ENCODE results near the gene MGAT4B.

The MGAT4B gene

DNA sequence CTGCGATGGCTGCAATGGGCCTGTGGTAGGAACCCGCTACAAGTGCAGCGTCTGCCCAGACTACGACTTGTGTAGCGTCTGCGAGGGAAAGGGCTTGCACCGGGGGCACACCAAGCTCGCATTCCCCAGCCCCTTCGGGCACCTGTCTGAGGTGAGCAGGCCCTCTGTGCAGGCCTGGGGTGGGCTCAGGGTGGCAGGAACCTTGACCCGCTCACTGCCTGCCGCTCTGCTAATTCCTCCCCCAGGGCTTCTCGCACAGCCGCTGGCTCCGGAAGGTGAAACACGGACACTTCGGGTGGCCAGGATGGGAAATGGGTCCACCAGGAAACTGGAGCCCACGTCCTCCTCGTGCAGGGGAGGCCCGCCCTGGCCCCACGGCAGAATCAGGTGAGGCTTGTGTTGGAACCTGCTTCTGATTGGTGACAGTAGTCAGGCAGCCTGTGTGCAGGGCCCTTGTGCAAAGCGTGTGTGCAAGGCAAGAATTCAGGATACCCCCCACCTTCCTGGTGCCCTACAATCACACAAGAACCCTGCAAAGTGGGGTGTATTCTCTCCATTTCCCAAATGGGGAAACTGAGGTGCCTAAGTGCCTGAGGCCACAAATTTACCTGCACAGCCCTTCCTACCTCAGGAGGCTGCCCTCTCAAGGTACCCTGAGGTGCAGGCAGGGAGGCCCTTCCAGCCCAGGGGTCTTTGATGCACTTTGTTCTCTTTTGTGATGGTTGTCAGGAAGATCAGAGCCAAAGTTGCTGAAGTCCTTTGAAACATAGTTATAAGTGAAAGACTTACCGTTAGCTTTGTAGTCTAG is 17.5 kb upstream of the MGAT4B start:
- no peak for DNase-seq (ENCODE audit: low read depth)
- Histone ChIP-seq H3K9ac (ENCODE audit: low read length) (peak overlapping the region; percentile 99), H3K4me1 (ENCODE audit: control insufficient read depth, insufficient read depth, low read length) (peaks cover 67% of the 10 kb centered on the region), H3K9me3 (ENCODE audit: control insufficient read depth, low read length) (no peaks in the 10 kb centered on the region), H3K36me3 (ENCODE audit: control insufficient read depth, insufficient read depth, low read length, severe bottlenecking) (peaks cover 73% of the 10 kb centered on the region), H3K4me3 (ENCODE audit: low read length) (peak overlapping the region; percentile 87), H3K27me3 (replicated peaks; ENCODE audit: control insufficient read depth, insufficient read depth, low read length) (no peaks in the 10 kb centered on the region)

DNA sequence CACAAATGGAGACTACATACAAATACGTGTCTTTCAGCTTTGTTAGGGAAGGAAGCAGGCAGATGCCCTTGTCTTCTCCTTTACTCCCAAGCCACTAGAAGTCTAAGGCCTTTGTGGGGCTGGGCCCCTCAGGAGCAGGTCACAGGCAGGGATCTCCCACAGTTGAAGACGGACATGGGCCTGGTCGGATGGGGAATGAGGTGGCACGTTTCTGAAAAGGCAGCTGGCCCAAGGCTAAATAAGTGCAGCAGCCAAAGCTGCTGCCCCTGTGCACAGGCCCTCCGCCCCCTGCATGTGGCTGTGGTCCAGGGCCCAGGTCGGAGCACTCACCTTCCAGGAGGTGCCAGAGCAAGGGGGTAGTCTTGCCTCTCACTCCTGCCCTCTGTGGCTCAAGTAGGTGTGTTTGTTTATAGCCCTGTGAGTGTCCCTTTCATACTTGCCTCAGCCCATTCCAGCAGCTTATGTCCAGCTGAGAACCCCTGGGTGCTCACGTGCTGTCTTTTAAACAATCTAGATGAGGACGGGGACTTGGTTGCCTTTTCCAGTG is 15.9 kb upstream of the MGAT4B start:
- no peak for DNase-seq (ENCODE audit: low read depth)
- peaks cover 68% of the 10 kb centered on the region for H3K4me1 ChIP-seq (ENCODE audit: control insufficient read depth, insufficient read depth, low read length)
- H3K9me3 ChIP-seq (ENCODE audit: control insufficient read depth, low read length): no peaks in the 10 kb centered on the region
- H3K9ac ChIP-seq (ENCODE audit: low read length): peak overlapping the region; percentile 99
- H3K27me3 ChIP-seq (replicated peaks; ENCODE audit: control insufficient read depth, insufficient read depth, low read length): no peaks in the 10 kb centered on the region
- peak overlapping the region; percentile 87 for H3K4me3 ChIP-seq (ENCODE audit: low read length)
- H3K36me3 ChIP-seq (ENCODE audit: control insufficient read depth, insufficient read depth, low read length, severe bottlenecking): peaks cover 57% of the 10 kb centered on the region

DNA sequence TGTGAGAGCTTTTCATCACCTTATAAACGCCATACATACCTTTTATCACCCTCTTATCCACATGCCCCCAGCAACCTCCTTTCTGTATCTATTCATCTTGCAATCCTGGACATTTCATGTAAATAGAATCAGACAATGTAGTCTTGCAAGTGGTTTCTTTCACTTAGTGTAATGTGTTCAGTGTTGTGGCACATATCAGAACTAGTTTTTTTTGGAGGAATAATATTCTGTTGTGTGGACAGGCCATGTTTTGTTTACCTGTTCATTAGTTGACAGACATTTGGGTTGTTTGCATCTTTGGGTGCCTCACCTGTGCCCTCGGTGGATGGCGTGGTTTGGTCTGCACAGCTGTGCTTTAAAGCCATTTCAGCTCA is 15.4 kb upstream of the MGAT4B start:
- no peaks in the 10 kb centered on the region for H3K27me3 ChIP-seq (replicated peaks; ENCODE audit: control insufficient read depth, insufficient read depth, low read length)
- H3K9me3 ChIP-seq (ENCODE audit: control insufficient read depth, low read length): no peaks in the 10 kb centered on the region
- peaks cover 67% of the 10 kb centered on the region for H3K4me1 ChIP-seq (ENCODE audit: control insufficient read depth, insufficient read depth, low read length)
- H3K9ac ChIP-seq (ENCODE audit: low read length): peak overlapping the region; percentile 99
- DNase-seq (ENCODE audit: low read depth): no peak
- H3K36me3 ChIP-seq (ENCODE audit: control insufficient read depth, insufficient read depth, low read length, severe bottlenecking): peaks cover 52% of the 10 kb centered on the region
- H3K4me3 ChIP-seq (ENCODE audit: low read length): peak overlapping the region; percentile 87

- peaks cover 61% of the 10 kb centered on the region for H3K4me1 ChIP-seq (ENCODE audit: control insufficient read depth, insufficient read depth, low read length)
- peak; percentile 94 for DNase-seq (ENCODE audit: low read depth)
Observed at GRCh38 chr5:179821298-179822058, 14.8 kb upstream of the MGAT4B start.

DNA sequence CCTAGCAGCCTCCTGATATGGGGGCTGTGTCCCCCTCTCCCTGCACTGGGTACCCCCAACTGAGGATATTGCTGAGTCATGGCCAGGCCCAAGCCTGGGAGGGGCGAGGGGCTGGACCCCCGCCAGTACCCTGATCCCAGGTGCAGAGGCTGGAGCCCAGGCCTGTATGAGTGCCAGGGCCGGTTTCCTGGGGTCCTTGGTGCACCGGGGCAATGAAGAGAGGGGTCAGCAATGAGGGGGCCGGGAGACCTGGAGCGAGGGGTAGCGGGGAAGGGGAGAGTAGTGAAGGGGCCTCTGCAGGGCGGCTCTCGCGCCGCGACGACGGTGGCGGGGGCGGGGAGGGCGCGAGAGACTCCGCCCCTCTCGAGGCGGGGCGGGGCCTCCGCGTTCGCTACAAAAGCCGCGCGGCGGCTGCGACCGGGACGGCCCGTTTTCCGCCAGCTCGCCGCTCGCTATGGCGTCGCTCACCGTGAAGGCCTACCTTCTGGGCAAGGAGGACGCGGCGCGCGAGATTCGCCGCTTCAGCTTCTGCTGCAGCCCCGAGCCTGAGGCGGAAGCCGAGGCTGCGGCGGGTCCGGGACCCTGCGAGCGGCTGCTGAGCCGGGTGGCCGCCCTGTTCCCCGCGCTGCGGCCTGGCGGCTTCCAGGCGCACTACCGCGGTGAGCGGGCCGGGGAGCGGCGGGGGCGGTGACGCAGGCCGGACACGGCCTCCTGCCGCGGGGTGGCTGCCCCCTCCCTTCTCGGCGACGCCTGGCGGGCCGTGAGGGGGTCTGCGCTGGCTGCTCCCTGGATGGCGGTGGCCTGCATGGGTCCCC is 14.0 kb upstream of the MGAT4B start, which contains the start of gene SQSTM1:
SQSTM1 (plus strand) TSS at position 423 of the 815 bp plus-strand sequence; CDS start at position 455, 32 bp downstream.
- Histone ChIP-seq H3K9me3 (ENCODE audit: control insufficient read depth, low read length) (no peaks in the 10 kb centered on the region), H3K4me1 (ENCODE audit: control insufficient read depth, insufficient read depth, low read length) (peaks cover 59% of the 10 kb centered on the region), H3K27me3 (replicated peaks; ENCODE audit: control insufficient read depth, insufficient read depth, low read length) (no peaks in the 10 kb centered on the region), H3K9ac (ENCODE audit: low read length) (peak within 1 kb of the TSS; percentile 99), H3K36me3 (ENCODE audit: control insufficient read depth, insufficient read depth, low read length, severe bottlenecking) (peaks cover 39% of the 10 kb centered on the region), H3K4me3 (ENCODE audit: low read length) (peak within 1 kb of the TSS; percentile 87)
- DNase-seq (ENCODE audit: low read depth): peak; percentile 93

More at GRCh38 chr5:179821298-179822058, 14.8 kb upstream of the MGAT4B start:
- Histone ChIP-seq H3K9me3 (ENCODE audit: control insufficient read depth, low read length) (no peaks in the 10 kb centered on the region), H3K9ac (ENCODE audit: low read length) (peak overlapping the region; percentile 99), H3K36me3 (ENCODE audit: control insufficient read depth, insufficient read depth, low read length, severe bottlenecking) (peaks cover 46% of the 10 kb centered on the region), H3K27me3 (replicated peaks; ENCODE audit: control insufficient read depth, insufficient read depth, low read length) (no peaks in the 10 kb centered on the region), H3K4me3 (ENCODE audit: low read length) (peak overlapping the region; percentile 87)

DNA sequence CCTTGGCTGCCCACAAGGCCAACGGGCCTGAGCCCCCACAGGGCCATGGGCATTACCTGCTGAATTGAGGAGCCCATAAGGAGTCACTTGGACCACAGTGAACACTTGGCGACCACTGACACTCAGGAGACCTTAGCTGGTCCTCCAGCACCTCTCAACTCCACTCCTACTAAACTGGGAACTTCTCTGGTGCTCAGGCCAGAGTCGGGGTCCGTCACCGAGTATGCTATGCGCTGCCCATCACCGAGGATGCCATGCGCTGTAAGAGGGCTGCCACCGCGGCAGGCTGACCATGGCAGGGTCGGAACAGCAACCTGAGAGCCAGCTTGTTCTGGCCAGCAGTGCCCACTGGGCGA is 13.4 kb upstream of the MGAT4B start:
- DNase-seq (ENCODE audit: low read depth): no peak
- peak overlapping the region; percentile 99 for H3K9ac ChIP-seq (ENCODE audit: low read length)
- peaks cover 33% of the 10 kb centered on the region for H3K36me3 ChIP-seq (ENCODE audit: control insufficient read depth, insufficient read depth, low read length, severe bottlenecking)
- H3K9me3 ChIP-seq (ENCODE audit: control insufficient read depth, low read length): no peaks in the 10 kb centered on the region
- no peaks in the 10 kb centered on the region for H3K27me3 ChIP-seq (replicated peaks; ENCODE audit: control insufficient read depth, insufficient read depth, low read length)
- peaks cover 55% of the 10 kb centered on the region for H3K4me1 ChIP-seq (ENCODE audit: control insufficient read depth, insufficient read depth, low read length)
- H3K4me3 ChIP-seq (ENCODE audit: low read length): peak overlapping the region; percentile 87

GRCh38 chr5:179819296-179820126 is 12.8 kb upstream of the MGAT4B start:
- Histone ChIP-seq H3K4me3 (ENCODE audit: low read length) (peak overlapping the region; percentile 87), H3K9me3 (ENCODE audit: control insufficient read depth, low read length) (no peaks in the 10 kb centered on the region), H3K9ac (ENCODE audit: low read length) (peak overlapping the region; percentile 99), H3K27me3 (replicated peaks; ENCODE audit: control insufficient read depth, insufficient read depth, low read length) (no peaks in the 10 kb centered on the region), H3K4me1 (ENCODE audit: control insufficient read depth, insufficient read depth, low read length) (peaks cover 50% of the 10 kb centered on the region), H3K36me3 (ENCODE audit: control insufficient read depth, insufficient read depth, low read length, severe bottlenecking) (peaks cover 27% of the 10 kb centered on the region)
- DNase-seq (ENCODE audit: low read depth): peak; percentile 74

GRCh38 chr5:179818746-179819295 is 12.2 kb upstream of the MGAT4B start:
- DNase-seq (ENCODE audit: low read depth): peak; percentile 97
- no peaks in the 10 kb centered on the region for H3K9me3 ChIP-seq (ENCODE audit: control insufficient read depth, low read length)

DNA sequence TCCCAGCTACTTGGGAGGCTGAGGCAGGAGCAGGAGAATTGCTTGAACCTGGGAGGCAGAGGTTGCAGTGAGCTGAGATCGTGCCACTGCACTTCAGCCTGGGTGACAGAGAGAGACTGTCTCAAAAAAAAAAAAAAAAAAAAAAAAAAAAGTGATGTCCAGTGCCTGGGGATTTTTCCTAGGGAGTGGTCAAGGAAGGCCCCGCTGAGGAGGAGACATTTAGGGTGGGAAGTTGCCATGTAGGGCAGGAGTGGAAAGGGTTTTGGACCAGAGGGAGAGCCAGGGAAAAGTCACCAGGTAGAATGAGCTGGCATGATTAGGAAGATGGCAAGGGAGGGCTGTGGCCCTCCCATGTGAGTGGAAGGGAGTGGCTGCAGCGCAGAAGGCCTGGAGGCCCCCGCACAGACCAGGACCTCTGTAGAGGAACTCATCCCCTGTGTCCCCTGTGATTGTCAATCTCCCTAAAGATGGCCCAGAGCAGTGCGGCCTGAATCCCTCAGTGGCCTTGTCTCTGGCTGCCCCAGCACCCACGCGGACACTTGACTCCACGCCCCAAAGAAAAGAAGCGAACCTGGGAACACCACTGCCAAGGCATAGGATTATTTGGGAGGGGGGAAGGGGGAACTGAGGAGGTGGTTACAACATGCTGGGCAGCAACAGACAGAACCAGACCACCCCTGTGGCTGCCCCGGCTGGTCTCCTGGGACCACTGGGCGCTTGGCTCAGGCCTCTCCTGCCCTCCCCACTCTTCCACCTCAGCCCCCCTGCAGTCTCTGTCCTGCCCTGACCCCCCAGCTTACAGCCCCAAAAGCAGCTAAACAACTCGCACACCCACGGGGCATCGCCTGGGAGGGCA is 11.5 kb upstream of the MGAT4B start:
- H3K9ac ChIP-seq (ENCODE audit: low read length): peak overlapping the region; percentile 99
- no peaks in the 10 kb centered on the region for H3K9me3 ChIP-seq (ENCODE audit: control insufficient read depth, low read length)
- H3K4me3 ChIP-seq (ENCODE audit: low read length): peak overlapping the region; percentile 87

More at GRCh38 chr5:179818746-179819295, 12.2 kb upstream of the MGAT4B start:
- Histone ChIP-seq H3K4me1 (ENCODE audit: control insufficient read depth, insufficient read depth, low read length) (peaks cover 43% of the 10 kb centered on the region), H3K9ac (ENCODE audit: low read length) (peak overlapping the region; percentile 99), H3K4me3 (ENCODE audit: low read length) (peak overlapping the region; percentile 87), H3K27me3 (replicated peaks; ENCODE audit: control insufficient read depth, insufficient read depth, low read length) (no peaks in the 10 kb centered on the region), H3K36me3 (ENCODE audit: control insufficient read depth, insufficient read depth, low read length, severe bottlenecking) (peaks cover 20% of the 10 kb centered on the region)

More for the DNA sequence above, 11.5 kb upstream of the MGAT4B start:
- Histone ChIP-seq H3K4me1 (ENCODE audit: control insufficient read depth, insufficient read depth, low read length) (peaks cover 37% of the 10 kb centered on the region), H3K27me3 (replicated peaks; ENCODE audit: control insufficient read depth, insufficient read depth, low read length) (no peaks in the 10 kb centered on the region), H3K36me3 (ENCODE audit: control insufficient read depth, insufficient read depth, low read length, severe bottlenecking) (peaks cover 13% of the 10 kb centered on the region)
- peak; percentile 30 for DNase-seq (ENCODE audit: low read depth)
